GM19193 (cell line): Measurements from ENCODE around the gene SUPT3H.

ENCODE experiments used
- POLR2A ChIP-seq: IDR thresholded peaks from 4 replicates; pipeline ENCODE4 v1.6.1; 2011; ENCODE audit not compliant: insufficient read depth, insufficient read length; ENCODE audit errors: extremely low read depth

Gene SUPT3H

GRCh38 chr6:45260696-45261095, 117.0 kb downstream of the SUPT3H start:
- no peak for TF ChIP-seq POLR2A

- no peak for TF ChIP-seq POLR2A
Observed at GRCh38 chr6:45256697-45257695, 120.7 kb downstream of the SUPT3H start.

- TF ChIP-seq POLR2A, result no peak
Observed at GRCh38 chr6:45255434-45255833, 122.3 kb downstream of the SUPT3H start.

- TF ChIP-seq POLR2A, result no peak
Observed at GRCh38 chr6:45254253-45254652, 123.5 kb downstream of the SUPT3H start.

GRCh38 chr6:45253453-45253852, 124.3 kb downstream of the SUPT3H start:
- TF ChIP-seq POLR2A, result no peak

- no peak for TF ChIP-seq POLR2A
Observed at GRCh38 chr6:45231660-45232059, 146.1 kb downstream of the SUPT3H start.

GRCh38 chr6:45229416-45229815, 148.3 kb downstream of the SUPT3H start:
- TF ChIP-seq POLR2A, result no peak

- no peak for TF ChIP-seq POLR2A
Observed at GRCh38 chr6:45226081-45226480, 151.7 kb downstream of the SUPT3H start.

GRCh38 chr6:45222380-45222779, 155.4 kb downstream of the SUPT3H start:
- TF ChIP-seq POLR2A, result no peak

- TF ChIP-seq POLR2A, result no peak
Observed at GRCh38 chr6:45215759-45216158, 162.0 kb downstream of the SUPT3H start.

GRCh38 chr6:45212976-45213375, 164.8 kb downstream of the SUPT3H start:
- TF ChIP-seq POLR2A, result no peak

- no peak for TF ChIP-seq POLR2A
Observed at GRCh38 chr6:45209762-45210161, 168.0 kb downstream of the SUPT3H start.

- no peak for TF ChIP-seq POLR2A
Observed at GRCh38 chr6:45206793-45207492, 170.8 kb downstream of the SUPT3H start.

GRCh38 chr6:45201484-45201883, 176.2 kb downstream of the SUPT3H start:
- no peak for TF ChIP-seq POLR2A

GRCh38 chr6:45200510-45200909, 177.2 kb downstream of the SUPT3H start:
- TF ChIP-seq POLR2A, result no peak

- no peak for TF ChIP-seq POLR2A
Observed at GRCh38 chr6:45199554-45199953, 178.2 kb downstream of the SUPT3H start.

- no peak for TF ChIP-seq POLR2A
Observed at GRCh38 chr6:45196121-45196520, 181.6 kb downstream of the SUPT3H start.

- TF ChIP-seq POLR2A, result no peak
Observed at GRCh38 chr6:45195137-45195536, 182.6 kb downstream of the SUPT3H start.
